Neural progenitor cell (in vitro differentiated cells): ENCODE measurements around the gene SLC38A10.

Source experiments
- EZH2 ChIP-seq: fragments of 200-600 bp; sonication (generic); IDR thresholded peaks from 2 replicates; pipeline ENCODE4 v1.6.1; 2017; ENCODE audit warnings: antibody characterized with exemption, mild to moderate bottlenecking, moderate library complexity
- EZH2phosphoT487 ChIP-seq: fragments of 200-600 bp; sonication (generic); IDR thresholded peaks from 2 replicates; pipeline ENCODE4 v1.6.1; 2017; ENCODE audit warnings: antibody characterized with exemption
- TF ChIP-seq, protein P1 (sequence below): fragments of 200-600 bp; sonication (generic); IDR thresholded peaks from 2 replicates; pipeline ENCODE4 v1.5.1; 2017; ENCODE audit warnings: antibody characterized with exemption, mild to moderate bottlenecking

- TF ChIP-seq, protein P1, sequence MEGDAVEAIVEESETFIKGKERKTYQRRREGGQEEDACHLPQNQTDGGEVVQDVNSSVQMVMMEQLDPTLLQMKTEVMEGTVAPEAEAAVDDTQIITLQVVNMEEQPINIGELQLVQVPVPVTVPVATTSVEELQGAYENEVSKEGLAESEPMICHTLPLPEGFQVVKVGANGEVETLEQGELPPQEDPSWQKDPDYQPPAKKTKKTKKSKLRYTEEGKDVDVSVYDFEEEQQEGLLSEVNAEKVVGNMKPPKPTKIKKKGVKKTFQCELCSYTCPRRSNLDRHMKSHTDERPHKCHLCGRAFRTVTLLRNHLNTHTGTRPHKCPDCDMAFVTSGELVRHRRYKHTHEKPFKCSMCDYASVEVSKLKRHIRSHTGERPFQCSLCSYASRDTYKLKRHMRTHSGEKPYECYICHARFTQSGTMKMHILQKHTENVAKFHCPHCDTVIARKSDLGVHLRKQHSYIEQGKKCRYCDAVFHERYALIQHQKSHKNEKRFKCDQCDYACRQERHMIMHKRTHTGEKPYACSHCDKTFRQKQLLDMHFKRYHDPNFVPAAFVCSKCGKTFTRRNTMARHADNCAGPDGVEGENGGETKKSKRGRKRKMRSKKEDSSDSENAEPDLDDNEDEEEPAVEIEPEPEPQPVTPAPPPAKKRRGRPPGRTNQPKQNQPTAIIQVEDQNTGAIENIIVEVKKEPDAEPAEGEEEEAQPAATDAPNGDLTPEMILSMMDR = no peak
- TF ChIP-seq EZH2phosphoT487 = no peak
- no peak for TF ChIP-seq EZH2
Observed at GRCh38 chr17:81301195-81302144, 6.4 kb upstream of the SLC38A10 start.
